ENCODE results near the gene LIPF. TPM values are rescaled to one million over a fixed set of nuclear protein-coding genes. Genes with fewer than 3 reads are reported as not detected.
A peak's percentile ranks its signal among the peaks of the same experiment; 100 is the strongest.

The LIPF gene
- total RNA-seq, 1 donor from 2014 or later, result not detected

GRCh38 chr10:88672041-88672440 is 7.8 kb downstream of the LIPF start:
- Mint-ChIP-seq H3K4me3 (ENCODE audit: unreplicated experiment) (no peak overlapping the region), H3K36me3 (ENCODE audit: low read depth) (no peaks in the 10 kb centered on the region), H3K27me3 (ENCODE audit: low read depth) (peaks cover 2% of the 10 kb centered on the region), H3K4me1 (ENCODE audit: low read depth) (no peaks in the 10 kb centered on the region), H3K27ac (ENCODE audit: unreplicated experiment) (no peak overlapping the region), H3K9me3 (ENCODE audit: low read depth) (no peaks in the 10 kb centered on the region)
- TF ChIP-seq CTCF (IDR thresholded peaks at IDR 0.05), result no peak
- DNase-seq (ENCODE audit: low spot score), result no peak

- no peak for DNase-seq (ENCODE audit: low spot score)
- Mint-ChIP-seq H3K36me3 (ENCODE audit: low read depth) (no peaks in the 10 kb centered on the region), H3K9me3 (ENCODE audit: low read depth) (no peaks in the 10 kb centered on the region), H3K4me3 (ENCODE audit: unreplicated experiment) (no peak overlapping the region), H3K4me1 (ENCODE audit: low read depth) (no peaks in the 10 kb centered on the region), H3K27me3 (ENCODE audit: low read depth) (no peaks in the 10 kb centered on the region), H3K27ac (ENCODE audit: unreplicated experiment) (no peak overlapping the region)
- no peak for TF ChIP-seq CTCF (IDR thresholded peaks at IDR 0.05)
Observed at GRCh38 chr10:88676283-88677060, 12.2 kb downstream of the LIPF start.

- DNase-seq (ENCODE audit: low spot score), result no peak
- TF ChIP-seq CTCF (IDR thresholded peaks at IDR 0.05), result no peak
- Mint-ChIP-seq H3K36me3 (ENCODE audit: low read depth) (no peaks in the 10 kb centered on the region), H3K4me1 (ENCODE audit: low read depth) (no peaks in the 10 kb centered on the region), H3K4me3 (ENCODE audit: unreplicated experiment) (no peak overlapping the region), H3K27ac (ENCODE audit: unreplicated experiment) (no peak overlapping the region), H3K9me3 (ENCODE audit: low read depth) (no peaks in the 10 kb centered on the region), H3K27me3 (ENCODE audit: low read depth) (peaks cover 5% of the 10 kb centered on the region)
Observed at GRCh38 chr10:88680958-88681357, 16.7 kb downstream of the LIPF start.

- Mint-ChIP-seq H3K4me1 (ENCODE audit: low read depth) (peaks cover 2% of the 10 kb centered on the region), H3K4me3 (ENCODE audit: unreplicated experiment) (no peak overlapping the region), H3K36me3 (ENCODE audit: low read depth) (no peaks in the 10 kb centered on the region), H3K9me3 (ENCODE audit: low read depth) (no peaks in the 10 kb centered on the region), H3K27ac (ENCODE audit: unreplicated experiment) (no peak overlapping the region), H3K27me3 (ENCODE audit: low read depth) (peaks cover 5% of the 10 kb centered on the region)
- no peak for TF ChIP-seq CTCF (IDR thresholded peaks at IDR 0.05)
- DNase-seq (ENCODE audit: low spot score), result no peak
Observed at GRCh38 chr10:88682491-88682890, 18.2 kb downstream of the LIPF start.

- no peak overlapping the region for H3K4me3 Mint-ChIP-seq (ENCODE audit: unreplicated experiment)
- peaks cover 9% of the 10 kb centered on the region for H3K9me3 Mint-ChIP-seq (ENCODE audit: low read depth)
- peaks cover 13% of the 10 kb centered on the region for H3K4me1 Mint-ChIP-seq (ENCODE audit: low read depth)
- peak; percentile 91 for TF ChIP-seq CTCF (IDR thresholded peaks at IDR 0.05)
- peaks cover under 1% of the 10 kb centered on the region for H3K27me3 Mint-ChIP-seq (ENCODE audit: low read depth)
- H3K27ac Mint-ChIP-seq (ENCODE audit: unreplicated experiment), result no peak overlapping the region
- peaks cover 3% of the 10 kb centered on the region for H3K36me3 Mint-ChIP-seq (ENCODE audit: low read depth)
- no peak for DNase-seq (ENCODE audit: low spot score)
Observed at GRCh38 chr10:88687853-88688467, 23.7 kb downstream of the LIPF start.

All from chondrocyte (in vitro differentiated cells).